Pulmonary artery endothelial cell (primary cell): ENCODE measurements around the gene TMEM183A. TPM values are rescaled to one million over a fixed set of nuclear protein-coding genes. Genes with fewer than 3 reads are reported as not detected.
A peak's percentile ranks its signal among the peaks of the same experiment; 100 is the strongest.
"Not testable (repeated sequence)": the region's sequence is repeated elsewhere in the genome, so short reads cannot be mapped to it uniquely, and the experiment has no call there.

Source experiments
- DNase-seq: peaks from one replicate; pipeline ENCODE4 v3.0.0-alpha.2; 2011; ENCODE audit warnings: low read depth, low spot score
- total RNA-seq: library from RNA; depleted of rRNA; stranded (reverse); fragments of >200 nt; gene quantifications from 2 replicates; pipeline ENCODE4 v1.2.3, GENCODE V29; 2014

Gene TMEM183A
- total RNA-seq, 1 donor from 2014 or later = 97.8 TPM

GRCh38 chr1:202987255-202987654 is 19.9 kb upstream of the TMEM183A start:
- no peak for DNase-seq

- no peak for DNase-seq
These were observed 19.1 kb upstream of the TMEM183A start for GRCh38 chr1:202987922-202988583.

- DNase-seq = no peak
These were observed 17.3 kb upstream of the TMEM183A start for GRCh38 chr1:202989879-202990278.

- no peak for DNase-seq
These were observed 16.1 kb upstream of the TMEM183A start for GRCh38 chr1:202991112-202991511.

- DNase-seq = no peak
These were observed 12.4 kb upstream of the TMEM183A start for GRCh38 chr1:202994756-202995155.

- no peak for DNase-seq
These were observed 8.1 kb upstream of the TMEM183A start for GRCh38 chr1:202998836-202999750.

- DNase-seq = no peak
These were observed 6.8 kb upstream of the TMEM183A start for GRCh38 chr1:203000217-203000944.

- DNase-seq = no peak
These were observed 5.2 kb upstream of the TMEM183A start for GRCh38 chr1:203001986-203002385.

- no peak for DNase-seq
These were observed 4.2 kb upstream of the TMEM183A start for GRCh38 chr1:203002951-203003350.

GRCh38 chr1:203005395-203006142 is 1.6 kb upstream of the TMEM183A start:
- not testable (repeated sequence) for DNase-seq

- no peak for DNase-seq
These were observed 2.0 kb downstream of the TMEM183A start for GRCh38 chr1:203009185-203009584.

GRCh38 chr1:203011582-203011981 is 4.4 kb downstream of the TMEM183A start:
- no peak for DNase-seq

- DNase-seq = no peak
These were observed 9.9 kb downstream of the TMEM183A start for GRCh38 chr1:203017061-203017460.

- DNase-seq = no peak
These were observed 10.5 kb downstream of the TMEM183A start for GRCh38 chr1:203017692-203018091.

GRCh38 chr1:203022855-203023254 is 15.7 kb downstream of the TMEM183A start:
- not testable (repeated sequence) for DNase-seq

- no peak for DNase-seq
These were observed 18.5 kb downstream of the TMEM183A start for GRCh38 chr1:203025686-203026030.

- peak; percentile 32 for DNase-seq
These were observed 19.0 kb downstream of the TMEM183A start, which contains the start of gene PPFIA4 for GRCh38 chr1:203026031-203026665. TSS of gene PPFIA4 (plus strand) at chr1:203026491. CDS start at chr1:203039009, 12,518 bp downstream.

- DNase-seq = no peak
These were observed 19.8 kb downstream of the TMEM183A start for GRCh38 chr1:203026666-203027663.

GRCh38 chr1:203028067-203028783 is 21.1 kb downstream of the TMEM183A start:
- DNase-seq = no peak
